DOHH2 (cell line): Measurements from ENCODE around the gene WDR35.

Experiments
- CTCF ChIP-seq: fragments of 200-600 bp; sonication (generic); IDR thresholded peaks from one replicate; pipeline ENCODE4 v1.5.1; 2014; ENCODE audit warnings: antibody characterized with exemption, mild to moderate bottlenecking, low read depth, low read length; ENCODE audit not compliant: poor library complexity, severe bottlenecking
- EZH2phosphoT487 ChIP-seq: fragments of 200-600 bp; sonication (generic); IDR thresholded peaks from 2 replicates; pipeline ENCODE4 v1.6.1; 2017; ENCODE audit warnings: borderline replicate concordance, mild to moderate bottlenecking, antibody characterized with exemption, low read length, moderate library complexity, mixed read lengths

GRCh38 chr2:19929226-19929625 lies 60.7 kb downstream of the WDR35 start:
- TF ChIP-seq CTCF: no peak
- no peak for TF ChIP-seq EZH2phosphoT487
